Measurements from ENCODE around the gene EFCAB11. TPM values are rescaled to one million over a fixed set of nuclear protein-coding genes. Genes with fewer than 3 reads are reported as not detected.

Gene EFCAB11
- 1 to 10 TPM; 1.1 to 2.4 (median 1.5) TPM for total RNA-seq
- 2.7 TPM for total RNA-seq (2013)
- 0.25 to 4.7 (median 1.3) reads per million in 29 experiments for total RNA-seq

- Histone ChIP-seq H3K36me3 (ENCODE audit: control insufficient read depth in 2 of 2, extremely low read depth in 1 of 2, insufficient read depth in 1 of 2, low read length in 1 of 2) (peaks cover 3 to 8% of the 10 kb centered on the region in 2 donors), H3K4me3 (ENCODE audit: control insufficient read depth in 1 of 2, extremely low read depth in 1 of 2, low read length in 1 of 2) (peak within 1 kb of the TSS; percentile 78 to 85), H3K9me3 (no peaks in the 10 kb centered on the region), H3K27me3 (replicated peaks in 1 of 2; ENCODE audit: control insufficient read depth in 2 of 2, extremely low read depth in 1 of 2, insufficient read depth in 2 of 2, low read length in 1 of 2) (no peaks in the 10 kb centered on the region), H3K27ac (ENCODE audit: low read length) (peak within 1 kb of the TSS; percentile 48), H3K4me1 (ENCODE audit: control insufficient read depth in 1 of 2, extremely low read depth in 1 of 2, insufficient read depth in 2 of 2, low read length in 2 of 2) (peaks cover 23 to 30% of the 10 kb centered on the region in 2 experiments)
- under 1% methylated on average over 31 of the region's 44 CpGs for WGBS (ENCODE audit: insufficient coverage)
- Mint-ChIP-seq H3K4me1 (peaks cover 40 to 46% (median 45%) of the 10 kb centered on the region in 3 donors), H3K27ac (peak within 1 kb of the TSS; percentile 87 to 92), H3K4me3 (peak within 1 kb of the TSS; percentile 85 to 94 (median 92)), H3K36me3 (peaks cover 13% of the 10 kb centered on the region), H3K9me3 (no peaks in the 10 kb centered on the region), H3K27me3 (no peaks in the 10 kb centered on the region)
- ATAC-seq (replicated peaks in 1 of 4) (peak; percentile 80 to 84 (median 82)), DNase-seq (peak; percentile 82 to 98 (median 96))
- ChIA-PET POLR2A (interaction anchor here (0.6 to 1.3 kb wide), 3 partner anchors 18 to 311 kb away, joined by 3 to 6 read pairs (median 3); no protein-coding TSS in a partner anchor), CTCF (interaction anchor here (1.0 to 1.1 kb wide), 3 partner anchors 19 to 524 kb away, joined by 3 to 4 read pairs (median 3); no protein-coding TSS in a partner anchor)
Measured at GRCh38 chr14:89954070-89955021, at the start of gene EFCAB11. EFCAB11 (minus strand) TSS chr14:89954730; CDS start chr14:89954660, 70 bp downstream.

GRCh38 chr14:90003526-90004307 lies 49.2 kb upstream of the EFCAB11 start:
- 81% methylated on average over 3 of the region's 6 CpGs for WGBS (ENCODE audit: insufficient coverage)
- no peaks in the 10 kb centered on the region for H3K4me1 ChIP-seq (ENCODE audit: control insufficient read depth in 1 of 2, extremely low read depth in 1 of 2, insufficient read depth in 2 of 2, low read length in 2 of 2)
- H3K36me3 Mint-ChIP-seq, result peaks cover 63% of the 10 kb centered on the region
- ATAC-seq (replicated peaks in 1 of 4) (no peak), DNase-seq (no peak)
- ChIA-PET CTCF (no interaction called here), POLR2A (no interaction called here)
- H3K27me3 ChIP-seq (replicated peaks in 1 of 2; ENCODE audit: control insufficient read depth in 2 of 2, extremely low read depth in 1 of 2, insufficient read depth in 2 of 2, low read length in 1 of 2), result no peaks in the 10 kb centered on the region
- H3K27me3 Mint-ChIP-seq, result no peaks in the 10 kb centered on the region
- H3K4me3 ChIP-seq (ENCODE audit: control insufficient read depth in 1 of 2, extremely low read depth in 1 of 2, low read length in 1 of 2), result no peak overlapping the region
- H3K9me3 Mint-ChIP-seq, result no peaks in the 10 kb centered on the region
- no peak overlapping the region for H3K27ac ChIP-seq (ENCODE audit: low read length)
- H3K4me1 Mint-ChIP-seq, result peaks cover 0 to 10% (median 8%) of the 10 kb centered on the region in 3 donors
- no peaks in the 10 kb centered on the region for H3K9me3 ChIP-seq
- H3K36me3 ChIP-seq (ENCODE audit: control insufficient read depth in 2 of 2, extremely low read depth in 1 of 2, insufficient read depth in 1 of 2, low read length in 1 of 2), result peaks cover 4 to 35% of the 10 kb centered on the region in 2 donors
- H3K4me3 Mint-ChIP-seq, result no peak overlapping the region
- H3K27ac Mint-ChIP-seq, result no peak overlapping the region

GRCh38 chr14:90000935-90001334 lies 46.4 kb upstream of the EFCAB11 start:
- Histone ChIP-seq H3K4me1 (ENCODE audit: control insufficient read depth in 1 of 2, extremely low read depth in 1 of 2, insufficient read depth in 2 of 2, low read length in 2 of 2) (no peaks in the 10 kb centered on the region), H3K27ac (ENCODE audit: low read length) (no peak overlapping the region), H3K4me3 (ENCODE audit: control insufficient read depth in 1 of 2, extremely low read depth in 1 of 2, low read length in 1 of 2) (no peak overlapping the region), H3K27me3 (replicated peaks in 1 of 2; ENCODE audit: control insufficient read depth in 2 of 2, extremely low read depth in 1 of 2, insufficient read depth in 2 of 2, low read length in 1 of 2) (no peaks in the 10 kb centered on the region), H3K36me3 (ENCODE audit: control insufficient read depth in 2 of 2, extremely low read depth in 1 of 2, insufficient read depth in 1 of 2, low read length in 1 of 2) (peaks cover 5 to 57% of the 10 kb centered on the region in 2 donors), H3K9me3 (no peaks in the 10 kb centered on the region)
- H3K4me3 Mint-ChIP-seq, result no peak overlapping the region
- H3K27ac Mint-ChIP-seq, result no peak overlapping the region
- ChIA-PET CTCF (no interaction called here), POLR2A (no interaction called here)
- peaks cover 6 to 10% (median 8%) of the 10 kb centered on the region in 3 donors for H3K4me1 Mint-ChIP-seq
- ATAC-seq (replicated peaks in 1 of 4) (no peak), DNase-seq (no peak)
- no peaks in the 10 kb centered on the region for H3K9me3 Mint-ChIP-seq
- no peaks in the 10 kb centered on the region for H3K27me3 Mint-ChIP-seq
- WGBS (ENCODE audit: insufficient coverage), result no CpG with 5 or more reads among the region's 2 CpGs
- peaks cover 68% of the 10 kb centered on the region for H3K36me3 Mint-ChIP-seq

- H3K4me3 Mint-ChIP-seq, result no peak overlapping the region
- Histone ChIP-seq H3K36me3 (ENCODE audit: control insufficient read depth in 2 of 2, extremely low read depth in 1 of 2, insufficient read depth in 1 of 2, low read length in 1 of 2) (peaks cover 4 to 71% of the 10 kb centered on the region in 2 donors), H3K27me3 (replicated peaks in 1 of 2; ENCODE audit: control insufficient read depth in 2 of 2, extremely low read depth in 1 of 2, insufficient read depth in 2 of 2, low read length in 1 of 2) (no peaks in the 10 kb centered on the region), H3K27ac (ENCODE audit: low read length) (no peak overlapping the region), H3K4me3 (ENCODE audit: control insufficient read depth in 1 of 2, extremely low read depth in 1 of 2, low read length in 1 of 2) (no peak overlapping the region), H3K4me1 (ENCODE audit: control insufficient read depth in 1 of 2, extremely low read depth in 1 of 2, insufficient read depth in 2 of 2, low read length in 2 of 2) (no peaks in the 10 kb centered on the region), H3K9me3 (no peaks in the 10 kb centered on the region)
- CTCF ChIA-PET, result no interaction called here
- no peak for DNase-seq
- no peaks in the 10 kb centered on the region for H3K27me3 Mint-ChIP-seq
- H3K36me3 Mint-ChIP-seq, result peaks cover 70% of the 10 kb centered on the region
- ATAC-seq (replicated peaks in 1 of 4), result no peak
- H3K27ac Mint-ChIP-seq, result no peak overlapping the region
- no CpG with 5 or more reads among the region's 1 CpG for WGBS (ENCODE audit: insufficient coverage)
- POLR2A ChIA-PET, result interaction anchor here in 1 of 2 donors (0.7 kb wide), 1 partner anchor 12 kb away, joined by 4 read pairs; no protein-coding TSS in a partner anchor
- H3K9me3 Mint-ChIP-seq, result no peaks in the 10 kb centered on the region
- H3K4me1 Mint-ChIP-seq, result peaks cover 0 to 6% (median 0%) of the 10 kb centered on the region in 3 donors
Measured at GRCh38 chr14:89996963-89997362, 42.4 kb upstream of the EFCAB11 start.

- no CpG with 5 or more reads among the region's 3 CpGs for WGBS (ENCODE audit: insufficient coverage)
- POLR2A ChIA-PET, result interaction anchor here in 1 of 2 donors (1.5 kb wide), 1 partner anchor 14 kb away, joined by 3 read pairs; no protein-coding TSS in a partner anchor
Measured at GRCh38 chr14:89992273-89992672, 37.7 kb upstream of the EFCAB11 start.

More at GRCh38 chr14:89992273-89992672, 37.7 kb upstream of the EFCAB11 start:
- no peak overlapping the region for H3K27ac Mint-ChIP-seq
- H3K4me3 ChIP-seq (ENCODE audit: control insufficient read depth in 1 of 2, extremely low read depth in 1 of 2, low read length in 1 of 2), result no peak overlapping the region
- peaks cover 0 to 6% (median 0%) of the 10 kb centered on the region in 3 donors for H3K4me1 Mint-ChIP-seq
- H3K27ac ChIP-seq (ENCODE audit: low read length), result no peak overlapping the region
- no peaks in the 10 kb centered on the region for H3K27me3 Mint-ChIP-seq
- H3K9me3 Mint-ChIP-seq, result no peaks in the 10 kb centered on the region
- peaks cover 15 to 79% of the 10 kb centered on the region in 2 donors for H3K36me3 ChIP-seq (ENCODE audit: control insufficient read depth in 2 of 2, extremely low read depth in 1 of 2, insufficient read depth in 1 of 2, low read length in 1 of 2)
- H3K4me3 Mint-ChIP-seq, result no peak overlapping the region
- H3K9me3 ChIP-seq, result no peaks in the 10 kb centered on the region
- H3K27me3 ChIP-seq (replicated peaks in 1 of 2; ENCODE audit: control insufficient read depth in 2 of 2, extremely low read depth in 1 of 2, insufficient read depth in 2 of 2, low read length in 1 of 2), result no peaks in the 10 kb centered on the region
- peaks cover 74% of the 10 kb centered on the region for H3K36me3 Mint-ChIP-seq
- DNase-seq, result no peak
- no peak for ATAC-seq (replicated peaks in 1 of 4)
- CTCF ChIA-PET, result no interaction called here
- no peaks in the 10 kb centered on the region for H3K4me1 ChIP-seq (ENCODE audit: control insufficient read depth in 1 of 2, extremely low read depth in 1 of 2, insufficient read depth in 2 of 2, low read length in 2 of 2)

Measured in T-cell (primary cell).